H1 (cell line): Measurements from ENCODE around the gene PRKCH. TPM values are rescaled to one million over a fixed set of nuclear protein-coding genes. Genes with fewer than 3 reads are reported as not detected.

ENCODE experiments used
- CTCF ChIA-PET: fragments of 300-600 bp; sonication (Branson Sonifier 250); formaldehyde crosslinking; loops from one replicate; lab custom pipeline; 2021; ENCODE audit not compliant: partially characterized antibody; lab: Charles Lee
- POLR2A ChIA-PET: fragments of 300-600 bp; sonication (Branson Sonifier 250); formaldehyde crosslinking; loops from one replicate; lab custom pipeline; 2021; ENCODE audit warnings: inconsistent platforms; ENCODE audit not compliant: partially characterized antibody; lab: Charles Lee
- DNase-seq, 2 experiments: peaks; one replicate each; pipeline versions ENCODE4 v3.0.0 to v3.0.0-alpha.2; 2010 to 2022; ENCODE audit warnings: low spot score in 2 of 2, low read depth in 1 of 2, mixed read lengths in 1 of 2
- FAIRE-seq: peaks from 2 replicates; lab custom pipeline; 2011; peaks lifted over from hg19 to GRCh38; lab: Jason Lieb, UNC
- H2AFZ ChIP-seq: 2 replicates; pipeline ENCODE4 v1.8.1; 2012; ENCODE audit warnings: low read length, inconsistent platforms
- H2AK5ac ChIP-seq: 2 replicates; pipeline ENCODE4 v1.6.1; 2013; ENCODE audit warnings: low read depth, low read length
- H2BK120ac ChIP-seq: replicated peaks from 2 replicates; pipeline ENCODE3; 2013; ENCODE audit warnings: low read depth, low read length, inconsistent platforms
- H2BK12ac ChIP-seq: 2 replicates; pipeline ENCODE4 v1.6.1; 2013; ENCODE audit warnings: low read depth, low read length
- H2BK15ac ChIP-seq: 2 replicates; pipeline ENCODE4 v1.6.1; 2013; ENCODE audit warnings: low read length
- H2BK20ac ChIP-seq: 2 replicates; pipeline ENCODE4 v1.6.1; 2013; ENCODE audit warnings: low read length
- H2BK5ac ChIP-seq: 2 replicates; pipeline ENCODE4 v1.6.1; 2013; ENCODE audit warnings: low read depth, low read length
- H3K14ac ChIP-seq: 2 replicates; pipeline ENCODE4 v1.6.1; 2013; ENCODE audit warnings: inconsistent platforms; ENCODE audit not compliant: insufficient read length
- H3K18ac ChIP-seq: 2 replicates; pipeline ENCODE4 v1.6.1; 2013; ENCODE audit warnings: low read length; ENCODE audit errors: extremely low read depth
- H3K23ac ChIP-seq: 2 replicates; pipeline ENCODE4 v1.6.1; 2013; ENCODE audit warnings: inconsistent platforms; ENCODE audit not compliant: insufficient read length
- H3K23me2 ChIP-seq: 2 replicates; pipeline ENCODE4 v1.6.1; 2013; ENCODE audit warnings: low read depth, low read length
- H3K27ac ChIP-seq: 2 replicates; pipeline ENCODE4 v1.6.1; 2011; ENCODE audit warnings: low read depth, low read length, inconsistent platforms
- H3K27me3 ChIP-seq, 4 experiments: replicated peaks in 1 of 4; 1 replicate in 1 of 4; 2 replicates in 3 of 4; pipeline versions ENCODE4 v1.6.1 to v1.8.1; 2011 to 2013; ENCODE audit warnings: low read length in 3 of 4, mild to moderate bottlenecking in 3 of 4, inconsistent platforms in 2 of 4, mixed read lengths in 2 of 4, moderate library complexity in 1 of 4; ENCODE audit not compliant: control insufficient read depth in 3 of 4, insufficient read depth in 3 of 4; ENCODE audit errors: extremely low read depth in 1 of 4
- H3K36me3 ChIP-seq, 4 experiments: 2 replicates each; pipeline versions ENCODE4 v1.6.1 to v1.8.1; 2011 to 2013; ENCODE audit warnings: mild to moderate bottlenecking in 4 of 4, low read length in 3 of 4, moderate library complexity in 2 of 4, control low read depth in 1 of 4, inconsistent platforms in 1 of 4; ENCODE audit not compliant: insufficient read depth in 4 of 4, control insufficient read depth in 2 of 4
- H3K4ac ChIP-seq: replicated peaks from 2 replicates; pipeline ENCODE3; 2013; ENCODE audit warnings: low read length, low read depth, mixed read lengths, inconsistent platforms; ENCODE audit not compliant: insufficient read length
- H3K4me1 ChIP-seq, 4 experiments: replicated peaks in 1 of 4; 1 replicate in 1 of 4; 2 replicates in 3 of 4; pipeline versions ENCODE4 v1.6.1 to v1.8.1; 2011 to 2013; ENCODE audit warnings: low read length in 3 of 4, inconsistent platforms in 2 of 4, mixed read lengths in 1 of 4; ENCODE audit not compliant: insufficient read depth in 4 of 4, control insufficient read depth in 3 of 4
- H3K4me2 ChIP-seq, 2 experiments: 2 replicates each; pipeline versions ENCODE4 v1.6.1 to v1.8.1; 2011 to 2013; ENCODE audit warnings: low read depth in 2 of 2, low read length in 2 of 2, control low read depth in 1 of 2, inconsistent platforms in 1 of 2, mild to moderate bottlenecking in 1 of 2; ENCODE audit not compliant: insufficient read depth in 1 of 2
- H3K4me3 ChIP-seq, 4 experiments: fragments of 200-600, 300-600 bp in 1 of 4; sonication (generic), shearing (Covaris generic), sonication (Bioruptor Twin) in 1 of 4; 2 replicates each; pipeline versions ENCODE4 v1.5.1 to v1.8.1; 2011 to 2016; ENCODE audit warnings: low read length in 4 of 4, low read depth in 3 of 4, control low read depth in 2 of 4, inconsistent platforms in 2 of 4, mild to moderate bottlenecking in 2 of 4, mixed read lengths in 1 of 4, moderate library complexity in 1 of 4; ENCODE audit not compliant: insufficient read depth in 2 of 4; ENCODE audit errors: extremely low read depth in 1 of 4
- H3K56ac ChIP-seq: replicated peaks from 2 replicates; pipeline ENCODE3; 2013; ENCODE audit warnings: low read depth, mild to moderate bottlenecking, mixed read lengths, low read length, inconsistent platforms; ENCODE audit not compliant: insufficient read length
- H3K79me1 ChIP-seq: 2 replicates; pipeline ENCODE4 v1.6.1; 2013; ENCODE audit warnings: low read depth, low read length, control low read depth
- H3K79me2 ChIP-seq, 2 experiments: 2 replicates each; pipeline versions ENCODE4 v1.6.1 to v1.8.1; 2012 to 2013; ENCODE audit warnings: low read length in 2 of 2, mild to moderate bottlenecking in 2 of 2, inconsistent platforms in 1 of 2; ENCODE audit not compliant: insufficient read depth in 2 of 2, control insufficient read depth in 1 of 2
- H3K9ac ChIP-seq, 4 experiments: replicated peaks in 1 of 4; 1 replicate in 1 of 4; 2 replicates in 3 of 4; pipeline versions ENCODE4 v1.6.1 to v1.8.1; 2011 to 2013; ENCODE audit warnings: low read depth in 3 of 4, low read length in 3 of 4, control low read depth in 2 of 4, mild to moderate bottlenecking in 2 of 4, moderate library complexity in 2 of 4, inconsistent platforms in 1 of 4; ENCODE audit errors: extremely low read depth in 1 of 4
- H3K9me3 ChIP-seq, 2 experiments: 2 replicates each; pipeline versions ENCODE4 v1.6.1 to v1.8.1; 2012 to 2013; ENCODE audit warnings: mild to moderate bottlenecking in 2 of 2, moderate library complexity in 2 of 2, control low read depth in 1 of 2, inconsistent platforms in 1 of 2, low read depth in 1 of 2, low read length in 1 of 2, mixed read lengths in 1 of 2; ENCODE audit not compliant: insufficient read depth in 2 of 2
- H4K20me1 ChIP-seq, 2 experiments: replicated peaks in 1 of 2; 2 replicates each; pipeline versions ENCODE3 to v1.8.1; 2011 to 2013; ENCODE audit warnings: inconsistent platforms in 2 of 2, low read length in 2 of 2, mild to moderate bottlenecking in 1 of 2; ENCODE audit not compliant: insufficient read depth in 2 of 2, control insufficient read depth in 1 of 2
- H4K5ac ChIP-seq: 2 replicates; pipeline ENCODE4 v1.6.1; 2013; ENCODE audit warnings: low read length, low read depth, mixed read lengths, inconsistent platforms; ENCODE audit not compliant: insufficient read length
- H4K8ac ChIP-seq: 2 replicates; pipeline ENCODE4 v1.8.0; 2013; ENCODE audit warnings: mild to moderate bottlenecking, moderate library complexity, low read length, inconsistent platforms; ENCODE audit not compliant: insufficient read depth; ENCODE audit errors: extremely low read depth
- H4K91ac ChIP-seq: replicated peaks from 2 replicates; pipeline ENCODE3; 2013; ENCODE audit warnings: low read length, mixed read lengths, inconsistent platforms; ENCODE audit not compliant: insufficient read length
- CBX8 ChIP-seq: fragments of 300-800, 300-1000 bp; sonication (generic); IDR thresholded peaks from 2 replicates; pipeline ENCODE4 v1.7.1; 2016; ENCODE audit warnings: low read depth, low read length, borderline replicate concordance
- CHD2 ChIP-seq: IDR thresholded peaks from 2 replicates; pipeline ENCODE4 v1.6.1; 2012; ENCODE audit warnings: low read length, improper control_type of control experiment
- CTBP2 ChIP-seq: IDR thresholded peaks from 2 replicates; pipeline ENCODE4 v1.7.0; 2011; ENCODE audit warnings: borderline replicate concordance, mild to moderate bottlenecking, moderate library complexity, mixed read lengths, low read length; ENCODE audit not compliant: insufficient read depth, insufficient read length
- FOSL1 ChIP-seq: IDR thresholded peaks from 2 replicates; pipeline ENCODE4 v1.6.1; 2011; ENCODE audit warnings: mild to moderate bottlenecking, low read depth, low read length, moderate library complexity; ENCODE audit not compliant: insufficient read depth
- SIRT6 ChIP-seq: IDR thresholded peaks from one replicate; pipeline ENCODE4 v1.7.1; 2012; ENCODE audit warnings: low read length, inconsistent platforms
- WGBS, 2 experiments: shearing (Covaris generic) in 1 of 2; methylation state at CpG; one replicate each; pipeline versions ENCODE4 v1.1.6 to v1.1.7; 2013 to 2015; ENCODE audit warnings: low lambda C conversion rate in 2 of 2, mixed read lengths in 2 of 2, inconsistent platforms in 1 of 2, low coverage in 1 of 2, missing lambda C conversion rate in 1 of 2; ENCODE audit not compliant: insufficient replicate concordance in 2 of 2, insufficient coverage in 1 of 2, insufficient read length in 1 of 2; ENCODE audit errors: extremely low coverage in 1 of 2, missing lambda C conversion rate in 1 of 2; 5-methylcytosine and 5-hydroxymethylcytosine counted together
- polyA plus RNA-seq, 7 experiments: library from polyadenylated mRNA; depleted of rRNA in 3 of 7; stranded (reverse) in 5 of 7; unstranded in 2 of 7; fragments of >200 nt in 5 of 7; fragments of 200-250 nt in 2 of 7; gene quantifications; 1 replicate in 5 of 7; 2 replicates in 1 of 7; 4 replicates in 1 of 7; pipeline versions ENCODE4 v1.2.1 to v1.2.3, GENCODE V29; 2011 to 2013; ENCODE audit warnings: missing spikeins in 2 of 7, mixed read lengths in 2 of 7
- total RNA-seq: library from RNA; stranded (reverse); fragmentation: NEBNext Ultra II Directional; extraction: Animal tissue kit (Norgen Biotek cat#: 25700); gene quantifications from 2 replicates; pipeline ENCODE4 v1.2.1, GENCODE V29; 2021

PRKCH gene
- total and polyA plus RNA-seq, 2 of the 8 experiments (the other 6 are each of a cell fraction or from before 2014, with no cell fraction given) = 6.4 to 7.0 TPM

DNA sequence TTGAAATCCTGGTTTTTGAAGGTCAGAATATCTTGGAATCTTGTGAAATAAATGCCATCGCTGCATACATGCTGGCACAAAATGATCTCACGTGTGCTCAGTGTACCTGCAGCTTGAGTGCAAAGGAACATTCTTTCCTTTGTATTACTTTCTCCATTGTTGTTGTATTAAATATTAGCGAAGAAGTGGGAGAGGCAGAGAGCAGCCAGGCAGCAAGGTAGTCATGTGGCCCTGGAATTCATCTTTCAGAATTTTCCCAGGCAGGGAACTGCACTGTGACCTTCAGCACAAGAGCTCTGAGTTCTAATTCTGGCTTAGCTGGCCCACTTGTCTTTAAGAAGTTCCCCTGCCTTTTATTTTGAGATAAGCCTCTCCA is 145.5 kb downstream of the PRKCH start:
- Histone ChIP-seq H3K79me2 (no peaks in the 10 kb centered on the region), H4K8ac (no peak overlapping the region), H2BK12ac (peak overlapping the region; percentile 89), H3K4me1 (peaks cover 4 to 21% (median 18%) of the 10 kb centered on the region in 4 experiments), H3K4me2 (peak overlapping the region; percentile 59 to 77), H3K18ac (peak overlapping the region; percentile 89), H4K5ac (peak overlapping the region; percentile 63), H4K91ac (peak overlapping the region; percentile 57), H3K23me2 (peaks cover 4% of the 10 kb centered on the region; the same call in 1 of the 2 replicates), H4K20me1 (no peaks in the 10 kb centered on the region), H3K4me3 (peak overlapping the region; percentile 2 to 44 (median 26); a peak in 5 of 8 replicates), H3K79me1 (0 out of 2 replicates have a peak, but pooled peaks cover 2% of the 10 kb centered on the region), H2BK120ac (peak overlapping the region; percentile 82), H3K4ac (peak overlapping the region; percentile 50), H3K23ac (no peak overlapping the region), H3K36me3 (no peaks in the 10 kb centered on the region), H3K27ac (peak overlapping the region; percentile 80; the same call in 1 of the 2 replicates), H3K9me3 (no peaks in the 10 kb centered on the region), H3K14ac (no peak overlapping the region), H3K27me3 (no peaks in the 10 kb centered on the region), H2AFZ (peak overlapping the region; percentile 75), H2AK5ac (no peak overlapping the region), H3K9ac (peak overlapping the region in 3 of 4 experiments; percentile 36 to 50 (median 46); a peak in 5 of 7 replicates), H3K56ac (no peak overlapping the region), H2BK15ac (peak overlapping the region; percentile 13; the same call in 1 of the 2 replicates), H2BK5ac (peak overlapping the region; percentile 76; the same call in 1 of the 2 replicates), H2BK20ac (peak overlapping the region; percentile 99)
- CTCF ChIA-PET = interaction anchor here (0.9 to 3.2 kb wide), 5 partner anchors 11 to 370 kb away, joined by 3 to 13 read pairs (median 4); partner anchors contain the start of gene SNAPC1
- DNase-seq = no peak
- WGBS, 2 experiments = 69% methylated on average over 3 of the region's 3 CpGs; no CpG with 5 or more reads in 1 of the 2 experiments
- FAIRE-seq = no peak
- POLR2A ChIA-PET = interaction anchor here (0.7 to 2.0 kb wide), 6 partner anchors 13 to 295 kb away, joined by 3 to 6 read pairs (median 4); partner anchors contain the start of genes HIF1A and SNAPC1
- TF ChIP-seq SIRT6 (no peak), CTBP2 (no peak), CHD2 (no peak), FOSL1 (no peak), CBX8 (no peak)
